IMR-90 (cell line): Measurements from ENCODE around the gene PLA2G2D. TPM values are rescaled to one million over a fixed set of nuclear protein-coding genes. Genes with fewer than 3 reads are reported as not detected.

Experiments used
- ATAC-seq: fragments of 200-7000 bp; cut with Tn5 transposase; 2 replicates; pipeline ENCODE4 v1.9.1; 2020; ENCODE audit warnings: low read depth, mild to moderate bottlenecking, moderate library complexity
- BruUV-seq: library from RNA; stranded (reverse); fragments of 400-500 nt; replicated peaks from 2 replicates; lab custom pipeline; 2021; lab: Mats Ljungman, UMichigan
- CTCF ChIA-PET: fragments of 300-600 bp; formaldehyde crosslinking; extraction: SDS; loops from one replicate; lab custom pipeline; 2021; ENCODE audit warnings: antibody characterized with exemption; lab: Yijun Ruan, JAX
- POLR2A ChIA-PET: fragments of 300-600 bp; sonication (Branson Sonifier 250); formaldehyde crosslinking; loops from one replicate; lab custom pipeline; 2022; ENCODE audit warnings: antibody characterized with exemption; ENCODE audit not compliant: unreplicated experiment; lab: Charles Lee
- DNase-seq: peaks from one replicate; pipeline ENCODE4 v3.0.0; 2013
- H2AFZ ChIP-seq: replicated peaks from 2 replicates; pipeline ENCODE3; 2013; ENCODE audit warnings: low read length, mild to moderate bottlenecking; ENCODE audit not compliant: poor library complexity
- H2AK5ac ChIP-seq: 2 replicates; pipeline ENCODE4 v1.6.1; 2013; ENCODE audit warnings: low read depth, low read length, inconsistent platforms
- H2AK9ac ChIP-seq: replicated peaks from 2 replicates; pipeline ENCODE3; 2013; ENCODE audit warnings: mild to moderate bottlenecking, low read depth, low read length, moderate library complexity; ENCODE audit not compliant: poor library complexity
- H2BK120ac ChIP-seq: 2 replicates; pipeline ENCODE4 v1.6.1; 2013; ENCODE audit warnings: low read depth, low read length, inconsistent platforms
- H2BK15ac ChIP-seq: 3 replicates; pipeline ENCODE4 v1.6.1; 2013; ENCODE audit warnings: low read depth, low read length, inconsistent platforms
- H2BK20ac ChIP-seq: 2 replicates; pipeline ENCODE4 v1.6.1; 2013; ENCODE audit warnings: low read depth, mild to moderate bottlenecking, inconsistent platforms, low read length, moderate library complexity
- H2BK5ac ChIP-seq: 2 replicates; pipeline ENCODE4 v1.6.1; 2013; ENCODE audit warnings: mild to moderate bottlenecking, low read depth, low read length, inconsistent platforms; ENCODE audit not compliant: poor library complexity, severe bottlenecking
- H3K14ac ChIP-seq: replicated peaks from 2 replicates; pipeline ENCODE4 v1.6.1; 2013; ENCODE audit warnings: low read depth, low read length, inconsistent platforms
- H3K18ac ChIP-seq: 2 replicates; pipeline ENCODE4 v1.6.1; 2013; ENCODE audit warnings: low read depth, low read length, control low read depth
- H3K23ac ChIP-seq: 2 replicates; pipeline ENCODE4 v1.6.1; 2013; ENCODE audit warnings: low read depth, low read length, inconsistent platforms
- H3K27ac ChIP-seq: 2 replicates; pipeline ENCODE4 v1.5.1; 2013; ENCODE audit warnings: mild to moderate bottlenecking, control low read depth, low read length; ENCODE audit not compliant: insufficient read depth
- H3K27me3 ChIP-seq: 2 replicates; pipeline ENCODE4 v1.6.1; 2013; ENCODE audit warnings: low read length; ENCODE audit not compliant: control insufficient read depth, insufficient read depth
- H3K36me3 ChIP-seq: 2 replicates; pipeline ENCODE4 v1.6.1; 2013; ENCODE audit warnings: low read length, mixed read lengths; ENCODE audit not compliant: control insufficient read depth, insufficient read depth
- H3K4ac ChIP-seq: 2 replicates; pipeline ENCODE4 v1.6.1; 2013; ENCODE audit warnings: low read depth, low read length, inconsistent platforms
- H3K4me1 ChIP-seq: 2 replicates; pipeline ENCODE4 v1.6.1; 2013; ENCODE audit warnings: low read length, mixed read lengths; ENCODE audit not compliant: control insufficient read depth, insufficient read depth
- H3K4me2 ChIP-seq: 2 replicates; pipeline ENCODE4 v1.6.1; 2013; ENCODE audit warnings: low read depth, mild to moderate bottlenecking, control low read depth, low read length, moderate library complexity
- H3K4me3 ChIP-seq: 2 replicates; pipeline ENCODE4 v1.5.1; 2013; ENCODE audit warnings: low read depth, mild to moderate bottlenecking, control low read depth, low read length, moderate library complexity; ENCODE audit not compliant: insufficient read depth
- H3K56ac ChIP-seq: 2 replicates; pipeline ENCODE4 v1.6.1; 2013; ENCODE audit warnings: low read length, inconsistent platforms; ENCODE audit not compliant: insufficient read depth; ENCODE audit errors: extremely low read depth
- H3K79me1 ChIP-seq, 2 experiments: 2 replicates each; pipeline ENCODE4 v1.6.1; 2013; ENCODE audit warnings: low read length in 2 of 2, inconsistent platforms in 1 of 2, low read depth in 1 of 2
- H3K9ac ChIP-seq: 2 replicates; pipeline ENCODE4 v1.6.1; 2013; ENCODE audit warnings: low read depth, low read length, control low read depth
- H3K9me1 ChIP-seq: 2 replicates; pipeline ENCODE4 v1.6.1; 2013; ENCODE audit warnings: low read length, inconsistent platforms; ENCODE audit not compliant: insufficient read depth
- H3K9me3 ChIP-seq: 2 replicates; pipeline ENCODE4 v1.6.1; 2013; ENCODE audit warnings: low read length; ENCODE audit not compliant: control insufficient read depth, insufficient read depth
- H4K20me1 ChIP-seq: 2 replicates; pipeline ENCODE4 v1.6.1; 2013; ENCODE audit warnings: low read length, inconsistent platforms; ENCODE audit not compliant: insufficient read depth
- H4K5ac ChIP-seq: 2 replicates; pipeline ENCODE4 v1.6.1; 2013; ENCODE audit warnings: mild to moderate bottlenecking, low read depth, low read length, control low read depth
- H4K8ac ChIP-seq, 2 experiments: 2 replicates each; pipeline ENCODE4 v1.6.1; 2013; ENCODE audit warnings: low read depth in 2 of 2, low read length in 2 of 2, control low read depth in 1 of 2, inconsistent platforms in 1 of 2
- H4K91ac ChIP-seq: 2 replicates; pipeline ENCODE4 v1.6.1; 2013; ENCODE audit warnings: low read depth, low read length, inconsistent platforms; ENCODE audit not compliant: insufficient read depth
- BHLHE40 ChIP-seq: fragments of 150-350 bp; IDR thresholded peaks from 2 replicates; pipeline ENCODE4 v1.6.1; 2016; ENCODE audit warnings: mild to moderate bottlenecking, low read depth, low read length
- CHD1 ChIP-seq: IDR thresholded peaks from 2 replicates; pipeline ENCODE4 v1.6.1; 2012; ENCODE audit warnings: low read depth, low read length, improper control_type of control experiment
- ELK1 ChIP-seq: fragments of 150-350 bp; IDR thresholded peaks from 2 replicates; pipeline ENCODE4 v1.6.1; 2016; ENCODE audit warnings: low read depth, mild to moderate bottlenecking, low read length, moderate library complexity, borderline replicate concordance
- FOS ChIP-seq: fragments of 150-350 bp; IDR thresholded peaks from 2 replicates; pipeline ENCODE4 v1.6.1; 2016; ENCODE audit warnings: low read depth, low read length
- MAZ ChIP-seq: IDR thresholded peaks from 2 replicates; pipeline ENCODE4 v1.6.1; 2012; ENCODE audit warnings: low read depth, mild to moderate bottlenecking, low read length, improper control_type of control experiment, moderate library complexity, borderline replicate concordance
- MXI1 ChIP-seq: IDR thresholded peaks from 2 replicates; pipeline ENCODE4 v1.6.1; 2012; ENCODE audit warnings: low read depth, mild to moderate bottlenecking, low read length, moderate library complexity, borderline replicate concordance
- NFE2L2 ChIP-seq: fragments of 150-350 bp; IDR thresholded peaks from 2 replicates; pipeline ENCODE4 v1.6.1; 2016; ENCODE audit warnings: low read depth, mild to moderate bottlenecking, low read length
- POLR2A ChIP-seq: IDR thresholded peaks from 2 replicates; pipeline ENCODE4 v1.6.1; 2012; ENCODE audit warnings: mild to moderate bottlenecking, low read depth, low read length
- RAD21 ChIP-seq: IDR thresholded peaks from 2 replicates; pipeline ENCODE4 v1.6.1; 2012; ENCODE audit warnings: low read length, improper control_type of control experiment
- RCOR1 ChIP-seq: IDR thresholded peaks from 2 replicates; pipeline ENCODE4 v1.6.1; 2012; ENCODE audit warnings: mild to moderate bottlenecking, low read length, improper control_type of control experiment; ENCODE audit not compliant: insufficient replicate concordance
- RFX5 ChIP-seq: IDR thresholded peaks from 2 replicates; pipeline ENCODE4 v1.8.0; 2012; ENCODE audit warnings: low read depth, mild to moderate bottlenecking, low read length, moderate library complexity
- USF2 ChIP-seq: fragments of 150-350 bp; IDR thresholded peaks from 2 replicates; pipeline ENCODE4 v1.6.1; 2017; ENCODE audit warnings: mild to moderate bottlenecking, antibody characterized with exemption, low read length, low read depth
- WGBS, 2 experiments: methylation state at CpG; one replicate each; pipeline versions ENCODE4 v1.1.5 to v1.1.7; 2013; ENCODE audit warnings: missing lambda C conversion rate in 2 of 2; ENCODE audit not compliant: insufficient read length in 1 of 2; ENCODE audit errors: extremely low coverage in 2 of 2; 5-methylcytosine and 5-hydroxymethylcytosine counted together
- dilution Hi-C: fragments of 300-500 bp; cut with HindIII; formaldehyde crosslinking; loops from one replicate; pipeline ENCODE4 v1.14.3; 2018; ENCODE audit warnings: low sequenced_read_pairs; ENCODE audit not compliant: unreplicated experiment
- in situ Hi-C: fragments of 300-500 bp; cut with MboI; formaldehyde crosslinking; loops from 3 replicates; pipeline ENCODE4 v1.14.3; 2019; ENCODE audit warnings: low sequenced_read_pairs, inconsistent platforms, mixed read lengths
- intact Hi-C: fragments of 100-400 bp; cut with micrococcal nuclease; formaldehyde crosslinking; loops from 2 replicates; pipeline ENCODE4 v1.10.0; 2022
- polyA plus RNA-seq, 3 experiments: library from polyadenylated mRNA; depleted of rRNA; stranded (reverse); fragments of >200 nt; gene quantifications; 2 replicates each; pipeline ENCODE4 v1.2.3, GENCODE V29; 2012; ENCODE audit warnings: low replicate concordance in 1 of 3
- total RNA-seq: library from RNA; depleted of rRNA; stranded (reverse); fragments of >200 nt; gene quantifications from 2 replicates; pipeline ENCODE4 v1.2.3, GENCODE V29; 2012

The PLA2G2D gene
- total and polyA plus RNA-seq, 2 of the 4 experiments (the other 2 are of a cell fraction), result not detected

DNA sequence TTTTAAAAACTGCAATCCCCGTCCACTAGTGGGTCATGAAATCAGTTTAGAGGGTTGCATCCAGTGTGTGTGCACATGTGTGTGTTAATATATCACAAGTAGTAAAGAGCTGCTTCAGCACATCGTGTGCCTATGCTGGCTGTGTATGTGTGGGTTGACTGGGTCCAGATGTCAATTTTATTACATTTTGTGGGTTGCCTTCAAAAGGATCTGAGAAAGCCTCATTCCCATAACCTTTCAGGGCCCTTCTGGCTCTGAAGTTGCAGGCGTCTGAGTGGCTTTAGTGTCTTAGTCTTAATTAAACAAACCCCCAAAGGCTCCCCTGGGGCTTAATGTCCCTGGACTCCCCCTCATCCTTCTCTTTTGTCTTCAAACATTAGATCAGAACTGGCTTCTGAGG, 19.8 kb downstream of the PLA2G2D start:
- in situ Hi-C loops (no loop called here), dilution Hi-C loops (no loop called here)

More for the DNA sequence above, 19.8 kb downstream of the PLA2G2D start:
- H3K23ac ChIP-seq, result no peak overlapping the region
- intact Hi-C loops, result no loop called here
- peaks cover 20% of the 10 kb centered on the region for H3K27me3 ChIP-seq
- H4K20me1 ChIP-seq, result no peaks in the 10 kb centered on the region
- H3K79me1 ChIP-seq, result no peaks in the 10 kb centered on the region
- WGBS, 2 experiments, result no CpG with 5 or more reads among the region's 3 CpGs
- no peak overlapping the region for H3K9ac ChIP-seq
- ChIA-PET CTCF (interaction anchor here (0.9 kb wide), 1 partner anchor 9 kb away, joined by 3 read pairs; no protein-coding TSS in a partner anchor), POLR2A (no interaction called here)
- no TSS peak for BruUV-seq
- H4K91ac ChIP-seq, result no peak overlapping the region
- H3K4me1 ChIP-seq, result peaks cover 3% of the 10 kb centered on the region
- no peak for ATAC-seq
- H3K14ac ChIP-seq, result no peak overlapping the region
- H3K9me1 ChIP-seq, result no peaks in the 10 kb centered on the region; the same call in 1 of the 2 replicates
- no peak overlapping the region for H3K4ac ChIP-seq
- H3K56ac ChIP-seq, result no peak overlapping the region
- H2BK120ac ChIP-seq, result no peak overlapping the region
- no peaks in the 10 kb centered on the region for H3K9me3 ChIP-seq
- H4K8ac ChIP-seq, result no peak overlapping the region
- no peak overlapping the region for H2BK20ac ChIP-seq
- TF ChIP-seq RFX5 (no peak), CHD1 (no peak), USF2 (no peak), FOS (no peak), MAZ (no peak), MXI1 (no peak), NFE2L2 (no peak), RAD21 (no peak), POLR2A (no peak), ELK1 (no peak), BHLHE40 (no peak), RCOR1 (no peak)
- H2BK15ac ChIP-seq, result no peak overlapping the region
- no peak overlapping the region for H3K4me2 ChIP-seq
- no peak overlapping the region for H2BK5ac ChIP-seq
- no peak overlapping the region for H2AK9ac ChIP-seq
- no peaks in the 10 kb centered on the region for H3K36me3 ChIP-seq
- H3K4me3 ChIP-seq, result no peak overlapping the region
- no peak overlapping the region for H3K18ac ChIP-seq
- no peak overlapping the region for H3K27ac ChIP-seq
- DNase-seq, result no peak
- no peak overlapping the region for H4K5ac ChIP-seq
- no peak overlapping the region for H2AFZ ChIP-seq
- H2AK5ac ChIP-seq, result no peak overlapping the region
